ENCODE measurements around the gene PLPPR3. TPM values are rescaled to one million over a fixed set of nuclear protein-coding genes. Genes with fewer than 3 reads are reported as not detected.

The PLPPR3 gene
- total and polyA plus RNA-seq, 9 of the 15 experiments (the other 6 are each of a cell fraction or from before 2014, with no cell fraction given): 0.01 to 48.2 (median 8.6) TPM

- no peak for TF ChIP-seq ZNF395 (CRISPR knock-in tag; IDR thresholded peaks at IDR 0.05)
- no peak for TF ChIP-seq E2F5 (CRISPR knock-in tag; IDR thresholded peaks at IDR 0.05)
- no peak; the same call in 1 of the 2 replicates for TF ChIP-seq ZBTB26 (CRISPR knock-in tag; IDR thresholded peaks at IDR 0.05)
- TF ChIP-seq MEF2D (tag; conservative IDR thresholded peaks at IDR 0.05; ENCODE audit: low read depth): 0 out of 2 replicates have a peak, but pooled peaks have one; percentile 44
- peak; percentile 62 for TF ChIP-seq CREB3 (tag; conservative IDR thresholded peaks at IDR 0.05; ENCODE audit: low read depth)
- no peak for TF ChIP-seq ZNF766 (CRISPR knock-in tag; conservative IDR thresholded peaks at IDR 0.05)
- TF ChIP-seq SP1 (CRISPR knock-in tag; IDR thresholded peaks at IDR 0.05): no peak
- TF ChIP-seq RBBP5 (IDR thresholded peaks at IDR 0.05; ENCODE audit: borderline replicate concordance, insufficient read depth, low read length, poor library complexity, severe bottlenecking): peak; percentile 49
- TF ChIP-seq ZBTB17 (CRISPR knock-in tag; IDR thresholded peaks at IDR 0.05): no peak
- 0 out of 2 replicates have a peak, but pooled peaks have one; percentile 52 for TF ChIP-seq POLR2H (tag; IDR thresholded peaks at IDR 0.05; ENCODE audit: low read depth)
- TF ChIP-seq PML (IDR thresholded peaks at IDR 0.05; ENCODE audit: low read length): no peak
- no peak for TF ChIP-seq CBX8 (IDR thresholded peaks at IDR 0.05; ENCODE audit: borderline replicate concordance, extremely low read depth, low read depth, low read length, poor library complexity, severe bottlenecking)
- TF ChIP-seq ZNF384 (IDR thresholded peaks at IDR 0.05; ENCODE audit: low read depth, low read length): peak; percentile 91
- no peak for TF ChIP-seq MCM5 (IDR thresholded peaks at IDR 0.05; ENCODE audit: low read depth)
- TF ChIP-seq ZNF347 (CRISPR knock-in tag; IDR thresholded peaks at IDR 0.05; ENCODE audit: low read depth): no peak
- peak; percentile 36; the same call in 1 of the 2 replicates for TF ChIP-seq ZFX (CRISPR knock-in tag; IDR thresholded peaks at IDR 0.05)
- 0 out of 2 replicates have a peak, but pooled peaks have one; percentile 35 for TF ChIP-seq MTA3 (IDR thresholded peaks at IDR 0.05; ENCODE audit: borderline replicate concordance)
- no peak for TF ChIP-seq DIDO1 (tag; IDR thresholded peaks at IDR 0.05; ENCODE audit: low read depth)
- TF ChIP-seq ZNF740 (CRISPR knock-in tag; IDR thresholded peaks at IDR 0.05): no peak
- no peak; a peak in 1 of 4 replicates for TF ChIP-seq ZNF740 (tag; IDR thresholded peaks at IDR 0.05)
- peak; percentile 23; the same call in 1 of the 2 replicates for TF ChIP-seq ZNF644 (tag; IDR thresholded peaks at IDR 0.05; ENCODE audit: low read depth)
- TF ChIP-seq PCBP2 (IDR thresholded peaks at IDR 0.05; ENCODE audit: low read depth, low read length, poor library complexity, severe bottlenecking): no peak
- TF ChIP-seq SIN3B (IDR thresholded peaks at IDR 0.05; ENCODE audit: low read depth): no peak
Observed at GRCh38 chr19:791007-791566, 30.7 kb downstream of the PLPPR3 start (continued).

Measured in K562 (cell line).